HepG2 (cell line): ENCODE measurements around the gene SRSF3. TPM values are rescaled to one million over a fixed set of nuclear protein-coding genes. Genes with fewer than 3 reads are reported as not detected.

Experiments used
- E2F1 ChIP-seq: sonication (generic); formaldehyde crosslinking; IDR thresholded peaks from 2 replicates; pipeline ENCODE4 v1.5.0; 2020; ENCODE audit warnings: missing genetic modification reagents
- FOXJ3 ChIP-seq: sonication (generic); formaldehyde crosslinking; IDR thresholded peaks from 2 replicates; pipeline ENCODE4 v1.4.0; 2020; ENCODE audit warnings: missing genetic modification reagents, mild to moderate bottlenecking, borderline replicate concordance
- GLMP ChIP-seq: sonication (generic); formaldehyde crosslinking; IDR thresholded peaks from 2 replicates; pipeline ENCODE4 v1.9.0; 2021; ENCODE audit warnings: missing genetic modification reagents, mild to moderate bottlenecking, borderline replicate concordance
- HNF1B ChIP-seq: sonication (generic); formaldehyde crosslinking; IDR thresholded peaks from 2 replicates; pipeline ENCODE4 v1.5.1; 2020; ENCODE audit warnings: mild to moderate bottlenecking, moderate library complexity, missing genetic modification reagents
- HNRNPUL1 ChIP-seq: fragments of 200-400 bp; formaldehyde crosslinking; IDR thresholded peaks from 2 replicates; pipeline ENCODE4 v1.6.1; 2017; ENCODE audit warnings: low read depth, mild to moderate bottlenecking, low read length, moderate library complexity
- HOXA9 ChIP-seq: sonication (generic); formaldehyde crosslinking; IDR thresholded peaks from 2 replicates; pipeline ENCODE4 v1.8.1; 2022; ENCODE audit warnings: missing genetic modification reagents, mild to moderate bottlenecking, moderate library complexity, borderline replicate concordance
- MAX ChIP-seq: IDR thresholded peaks from 2 replicates; pipeline ENCODE4 v1.6.1; 2012; ENCODE audit warnings: inconsistent platforms
- NFYB ChIP-seq: sonication (generic); formaldehyde crosslinking; IDR thresholded peaks from 2 replicates; pipeline ENCODE4 v1.4.0; 2020; ENCODE audit warnings: missing genetic modification reagents
- PHF20 ChIP-seq: sonication (generic); formaldehyde crosslinking; IDR thresholded peaks from 2 replicates; pipeline ENCODE4 v1.5.0; 2020; ENCODE audit warnings: mild to moderate bottlenecking, missing genetic modification reagents
- PRMT3 ChIP-seq: sonication (generic); formaldehyde crosslinking; IDR thresholded peaks from 2 replicates; pipeline ENCODE4 v1.8.1; 2022; ENCODE audit warnings: low read depth, mild to moderate bottlenecking, moderate library complexity, missing genetic modification reagents, borderline replicate concordance
- STAT5B ChIP-seq: sonication (generic); formaldehyde crosslinking; IDR thresholded peaks from 2 replicates; pipeline ENCODE4 v1.4.0; 2020; ENCODE audit warnings: missing genetic modification reagents
- TSC22D2 ChIP-seq: sonication (generic); formaldehyde crosslinking; IDR thresholded peaks from 2 replicates; pipeline ENCODE4 v1.5.1; 2020; ENCODE audit warnings: missing genetic modification reagents, mild to moderate bottlenecking, borderline replicate concordance
- XRCC5 ChIP-seq: fragments of 200-400 bp; formaldehyde crosslinking; optimal IDR thresholded peaks from 2 replicates; pipeline ENCODE3; 2017; ENCODE audit warnings: mild to moderate bottlenecking, low read length
- ZFYVE20 ChIP-seq: sonication (generic); formaldehyde crosslinking; IDR thresholded peaks from 2 replicates; pipeline ENCODE4 v1.8.0; 2023; ENCODE audit warnings: low read depth, mild to moderate bottlenecking, moderate library complexity, missing genetic modification reagents, borderline replicate concordance
- ZNF24 ChIP-seq: fragments of 450-650 bp; IDR thresholded peaks from 2 replicates; pipeline ENCODE4 v1.6.1; 2017; ENCODE audit warnings: antibody characterized with exemption, mild to moderate bottlenecking
- ZNF260 ChIP-seq: sonication (generic); formaldehyde crosslinking; IDR thresholded peaks from 2 replicates; pipeline ENCODE4 v1.4.0; 2020; ENCODE audit warnings: missing genetic modification reagents, low read depth, mild to moderate bottlenecking, borderline replicate concordance
- ZNF335 ChIP-seq: sonication (generic); formaldehyde crosslinking; IDR thresholded peaks from 2 replicates; pipeline ENCODE4 v1.4.0; 2020; ENCODE audit warnings: missing genetic modification reagents
- ZNF501 ChIP-seq: sonication (generic); formaldehyde crosslinking; IDR thresholded peaks from 2 replicates; pipeline ENCODE4 v1.5.1; 2020; ENCODE audit warnings: mild to moderate bottlenecking, moderate library complexity, missing genetic modification reagents
- ZNF616 ChIP-seq: sonication (generic); formaldehyde crosslinking; IDR thresholded peaks from 2 replicates; pipeline ENCODE4 v1.5.0; 2020; ENCODE audit warnings: low read depth, mild to moderate bottlenecking, missing genetic modification reagents
- ZNF770 ChIP-seq: sonication (generic); formaldehyde crosslinking; IDR thresholded peaks from 2 replicates; pipeline ENCODE4 v1.5.0; 2020; ENCODE audit warnings: mild to moderate bottlenecking, missing genetic modification reagents
- ZSCAN5A ChIP-seq: sonication (generic); formaldehyde crosslinking; IDR thresholded peaks from 2 replicates; pipeline ENCODE4 v1.8.0; 2022; ENCODE audit warnings: mild to moderate bottlenecking, missing genetic modification reagents, borderline replicate concordance
- polyA plus RNA-seq, 8 experiments: library from polyadenylated mRNA; depleted of rRNA in 3 of 8; stranded (reverse) in 7 of 8; unstranded in 1 of 8; fragments of >200 nt; fragmentation: Illumina TruSeq in 4 of 8; extraction: Trizol in 4 of 8; gene quantifications; 2 replicates each; pipeline versions ENCODE4 v1.2.1 to v1.2.3, GENCODE V29; 2011 to 2016; ENCODE audit warnings: low read depth in 4 of 8, missing spikeins in 1 of 8, mixed read lengths in 1 of 8; ENCODE audit not compliant: insufficient read depth in 1 of 8
- total RNA-seq, 5 experiments: library from RNA; depleted of rRNA; stranded (reverse); fragments of >200 nt; fragmentation: Illumina TruSeq; extraction: Trizol; gene quantifications; 2 replicates each; pipeline ENCODE4 v1.2.3, GENCODE V29; 2016; ENCODE audit warnings: low read depth in 1 of 5

SRSF3 gene
- total and polyA plus RNA-seq, 2 of the 13 experiments (the other 11 are each of a cell fraction or from before 2014, with no cell fraction given) = 206 to 684 TPM

- TF ChIP-seq NFYB (CRISPR knock-in tag) = no peak
- TF ChIP-seq MAX = peak; percentile 88
- no peak for TF ChIP-seq HOXA9 (CRISPR knock-in tag)
- TF ChIP-seq HNRNPUL1 = no peak
- peak; percentile 55 for TF ChIP-seq XRCC5
- TF ChIP-seq E2F1 (CRISPR knock-in tag) = no peak
- peak; percentile 78; the same call in 1 of the 2 replicates for TF ChIP-seq FOXJ3 (CRISPR knock-in tag)
- no peak for TF ChIP-seq ZFYVE20
- no peak for TF ChIP-seq ZNF260 (CRISPR knock-in tag)
- no peak for TF ChIP-seq STAT5B (CRISPR knock-in tag)
- TF ChIP-seq ZNF24 = peak; percentile 75; the same call in 1 of the 2 replicates
- TF ChIP-seq ZNF501 (CRISPR knock-in tag) = peak; percentile 37; the same call in 1 of the 2 replicates
- peak; percentile 79 for TF ChIP-seq HNF1B
- no peak for TF ChIP-seq ZNF616 (CRISPR knock-in tag)
- no peak for TF ChIP-seq GLMP
- no peak; the same call in 1 of the 2 replicates for TF ChIP-seq ZSCAN5A (CRISPR knock-in tag)
- TF ChIP-seq ZNF770 (CRISPR knock-in tag) = peak; percentile 61
- no peak for TF ChIP-seq ZNF335 (CRISPR knock-in tag)
- no peak for TF ChIP-seq PRMT3 (CRISPR knock-in tag)
- 0 out of 2 replicates have a peak, but pooled peaks have one; percentile 24 for TF ChIP-seq PHF20
- no peak for TF ChIP-seq TSC22D2 (CRISPR knock-in tag)
Observed at GRCh38 chr6:36566418-36566905, 27.7 kb upstream of the SRSF3 start (continued).
